ENCODE results near the gene NLGN1.

GRCh38 chr3:173902871-173903270, 505.3 kb downstream of the NLGN1 start:
- TF ChIP-seq, protein P1, sequence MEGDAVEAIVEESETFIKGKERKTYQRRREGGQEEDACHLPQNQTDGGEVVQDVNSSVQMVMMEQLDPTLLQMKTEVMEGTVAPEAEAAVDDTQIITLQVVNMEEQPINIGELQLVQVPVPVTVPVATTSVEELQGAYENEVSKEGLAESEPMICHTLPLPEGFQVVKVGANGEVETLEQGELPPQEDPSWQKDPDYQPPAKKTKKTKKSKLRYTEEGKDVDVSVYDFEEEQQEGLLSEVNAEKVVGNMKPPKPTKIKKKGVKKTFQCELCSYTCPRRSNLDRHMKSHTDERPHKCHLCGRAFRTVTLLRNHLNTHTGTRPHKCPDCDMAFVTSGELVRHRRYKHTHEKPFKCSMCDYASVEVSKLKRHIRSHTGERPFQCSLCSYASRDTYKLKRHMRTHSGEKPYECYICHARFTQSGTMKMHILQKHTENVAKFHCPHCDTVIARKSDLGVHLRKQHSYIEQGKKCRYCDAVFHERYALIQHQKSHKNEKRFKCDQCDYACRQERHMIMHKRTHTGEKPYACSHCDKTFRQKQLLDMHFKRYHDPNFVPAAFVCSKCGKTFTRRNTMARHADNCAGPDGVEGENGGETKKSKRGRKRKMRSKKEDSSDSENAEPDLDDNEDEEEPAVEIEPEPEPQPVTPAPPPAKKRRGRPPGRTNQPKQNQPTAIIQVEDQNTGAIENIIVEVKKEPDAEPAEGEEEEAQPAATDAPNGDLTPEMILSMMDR (IDR thresholded peaks at IDR 0.05) = no peak
- no peak for TF ChIP-seq POLR2A (IDR thresholded peaks at IDR 0.05)

Measured in heart left ventricle (tissue), 13 donors.